Measurements from ENCODE around the gene TMPRSS3.

DNA sequence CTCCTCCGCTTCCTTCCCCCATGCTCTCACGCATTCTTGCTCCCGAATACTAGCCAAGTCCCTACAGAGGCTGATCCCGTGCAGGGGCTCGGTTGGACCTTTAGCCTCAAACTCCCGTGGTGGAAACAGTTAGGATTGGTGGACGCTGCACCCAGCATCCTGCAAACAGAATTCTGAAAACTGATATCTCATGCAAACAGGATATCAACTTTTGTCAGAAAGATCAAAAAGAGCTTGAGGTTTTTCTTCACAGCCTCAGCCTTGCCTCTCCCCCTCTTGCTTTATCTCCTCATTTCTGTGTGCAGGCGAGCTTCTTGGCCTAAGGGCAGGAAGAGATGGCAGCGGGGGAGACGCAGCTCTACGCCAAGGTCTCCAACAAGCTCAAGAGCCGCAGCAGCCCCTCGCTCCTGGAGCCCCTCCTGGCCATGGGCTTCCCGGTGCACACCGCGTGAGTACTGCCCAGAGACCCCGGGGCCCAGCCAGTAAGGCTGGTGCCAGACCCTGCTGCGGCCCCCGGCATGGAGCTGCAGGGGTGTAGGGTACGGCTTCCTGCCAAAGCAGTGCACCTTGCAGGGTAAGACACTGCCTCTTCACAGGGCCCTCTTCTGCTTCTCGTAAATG is 7.9 kb upstream of the TMPRSS3 start, which contains the start of gene UBASH3A:
- TF ChIP-seq, protein P1, sequence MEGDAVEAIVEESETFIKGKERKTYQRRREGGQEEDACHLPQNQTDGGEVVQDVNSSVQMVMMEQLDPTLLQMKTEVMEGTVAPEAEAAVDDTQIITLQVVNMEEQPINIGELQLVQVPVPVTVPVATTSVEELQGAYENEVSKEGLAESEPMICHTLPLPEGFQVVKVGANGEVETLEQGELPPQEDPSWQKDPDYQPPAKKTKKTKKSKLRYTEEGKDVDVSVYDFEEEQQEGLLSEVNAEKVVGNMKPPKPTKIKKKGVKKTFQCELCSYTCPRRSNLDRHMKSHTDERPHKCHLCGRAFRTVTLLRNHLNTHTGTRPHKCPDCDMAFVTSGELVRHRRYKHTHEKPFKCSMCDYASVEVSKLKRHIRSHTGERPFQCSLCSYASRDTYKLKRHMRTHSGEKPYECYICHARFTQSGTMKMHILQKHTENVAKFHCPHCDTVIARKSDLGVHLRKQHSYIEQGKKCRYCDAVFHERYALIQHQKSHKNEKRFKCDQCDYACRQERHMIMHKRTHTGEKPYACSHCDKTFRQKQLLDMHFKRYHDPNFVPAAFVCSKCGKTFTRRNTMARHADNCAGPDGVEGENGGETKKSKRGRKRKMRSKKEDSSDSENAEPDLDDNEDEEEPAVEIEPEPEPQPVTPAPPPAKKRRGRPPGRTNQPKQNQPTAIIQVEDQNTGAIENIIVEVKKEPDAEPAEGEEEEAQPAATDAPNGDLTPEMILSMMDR (IDR thresholded peaks at IDR 0.05), result no peak
- no peak for TF ChIP-seq POLR2A (IDR thresholded peaks at IDR 0.05)
